Stimulated activated CD4-positive, alpha-beta T cell treated with anti-CD3 and anti-CD28 coated beads, Interleukin-2, amount 100 ng/mL, for 24 hours (primary cell): ENCODE data around the gene UBE2L3.
"Not testable (repeated sequence)": the region's sequence is repeated elsewhere in the genome, so short reads cannot be mapped to it uniquely, and the experiment has no call there.

Experiments
- DNase-seq, 2 donors: peaks; one replicate each; pipeline ENCODE4 v3.0.0-alpha.2; 2020

Gene UBE2L3

DNA sequence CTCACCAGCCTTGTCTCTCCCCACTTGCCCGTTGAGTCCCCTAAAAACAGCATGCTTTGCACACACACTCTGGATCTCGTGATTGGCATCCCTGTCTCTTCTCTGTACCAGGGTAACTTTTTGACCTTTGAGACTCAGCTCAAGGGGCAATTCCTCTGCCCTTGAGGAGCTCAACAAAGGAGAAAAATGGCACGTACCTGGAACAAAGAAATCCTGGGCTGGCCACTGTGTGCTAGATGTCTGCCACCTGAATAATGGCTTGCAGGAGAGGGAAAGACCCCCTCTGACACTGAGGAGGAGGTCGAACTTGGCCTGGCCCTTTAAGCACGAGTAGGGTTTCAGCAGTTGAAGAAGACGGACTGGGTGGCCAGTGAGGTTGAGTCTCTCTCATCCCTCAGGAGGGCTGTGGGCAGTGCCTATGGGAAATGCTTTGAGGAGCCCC, 5.8 kb downstream of the UBE2L3 start:
- DNase-seq, result no peak

DNA sequence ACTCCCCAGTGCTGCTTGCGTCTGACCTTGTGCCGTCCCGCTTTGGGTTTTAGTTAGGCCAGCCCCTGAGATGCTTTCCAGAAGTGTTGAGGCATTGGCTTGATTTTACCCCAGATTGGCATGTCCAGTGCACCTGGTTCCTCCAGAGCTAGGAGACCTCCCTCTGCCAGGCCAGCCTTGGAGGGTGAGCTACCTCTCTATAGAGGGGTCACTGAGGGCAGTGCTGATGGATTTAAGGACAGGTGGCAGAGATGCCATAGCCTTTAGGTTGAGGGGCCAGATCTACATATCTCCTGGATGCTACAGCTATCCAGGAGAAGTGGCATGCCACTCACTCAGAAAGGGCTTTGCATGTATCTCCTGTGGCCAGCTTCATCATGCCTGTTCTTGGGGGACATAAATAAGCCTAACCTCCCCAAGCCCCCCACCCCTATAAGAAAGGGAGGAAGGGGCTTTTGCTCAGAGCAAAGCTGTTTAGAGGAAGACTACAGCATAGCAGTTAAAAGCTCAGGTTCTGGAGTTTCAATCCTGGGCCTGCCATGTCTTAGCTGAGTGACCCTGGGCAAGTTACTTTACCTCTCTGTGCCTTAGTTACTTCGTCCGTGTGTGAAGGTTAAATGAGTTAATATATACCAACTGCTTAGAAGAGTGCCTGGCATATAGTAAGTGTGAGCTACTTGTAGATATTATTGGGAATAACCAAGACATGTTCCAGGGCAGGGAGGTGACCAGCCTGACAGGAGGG, 6.4 kb downstream of the UBE2L3 start:
- no peak for DNase-seq

DNA sequence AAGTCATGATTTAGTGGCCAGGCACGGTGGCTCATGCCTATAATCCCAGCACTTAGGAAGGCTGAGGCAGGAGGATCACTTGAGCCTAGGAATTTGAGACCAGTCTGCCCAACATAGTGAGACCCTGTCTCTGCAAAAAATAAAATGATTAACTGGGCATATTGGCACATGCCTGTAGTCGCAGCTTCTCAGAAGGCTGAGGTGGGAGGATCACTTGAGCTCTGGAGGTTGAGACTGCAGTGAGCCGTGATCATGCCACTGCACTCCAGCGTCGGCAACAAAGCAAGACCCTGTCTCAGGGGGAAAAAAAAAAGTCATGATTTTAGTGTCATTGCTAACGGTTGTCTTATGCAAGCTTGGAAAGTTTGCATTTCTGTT, 11.9 kb downstream of the UBE2L3 start:
- DNase-seq, result no peak

DNA sequence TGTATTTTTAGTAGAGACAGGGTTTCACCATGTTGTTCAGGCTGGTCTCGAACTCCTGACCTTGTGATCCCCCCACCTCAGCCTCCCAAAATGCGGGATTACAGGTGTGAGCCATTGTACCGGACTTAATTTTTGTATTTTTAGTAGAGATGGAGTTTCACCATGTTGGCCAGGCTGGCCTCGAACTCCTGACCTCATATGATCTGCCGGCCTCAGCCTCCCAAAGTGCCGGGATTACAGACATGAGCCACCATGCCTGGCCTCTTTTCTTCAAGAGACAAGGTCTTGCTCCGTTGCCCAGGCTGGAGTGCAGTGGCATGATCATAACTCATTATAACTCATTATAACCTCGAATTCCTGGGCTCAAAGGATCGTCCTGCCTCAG, 13.1 kb downstream of the UBE2L3 start:
- not testable (repeated sequence) for DNase-seq

DNA sequence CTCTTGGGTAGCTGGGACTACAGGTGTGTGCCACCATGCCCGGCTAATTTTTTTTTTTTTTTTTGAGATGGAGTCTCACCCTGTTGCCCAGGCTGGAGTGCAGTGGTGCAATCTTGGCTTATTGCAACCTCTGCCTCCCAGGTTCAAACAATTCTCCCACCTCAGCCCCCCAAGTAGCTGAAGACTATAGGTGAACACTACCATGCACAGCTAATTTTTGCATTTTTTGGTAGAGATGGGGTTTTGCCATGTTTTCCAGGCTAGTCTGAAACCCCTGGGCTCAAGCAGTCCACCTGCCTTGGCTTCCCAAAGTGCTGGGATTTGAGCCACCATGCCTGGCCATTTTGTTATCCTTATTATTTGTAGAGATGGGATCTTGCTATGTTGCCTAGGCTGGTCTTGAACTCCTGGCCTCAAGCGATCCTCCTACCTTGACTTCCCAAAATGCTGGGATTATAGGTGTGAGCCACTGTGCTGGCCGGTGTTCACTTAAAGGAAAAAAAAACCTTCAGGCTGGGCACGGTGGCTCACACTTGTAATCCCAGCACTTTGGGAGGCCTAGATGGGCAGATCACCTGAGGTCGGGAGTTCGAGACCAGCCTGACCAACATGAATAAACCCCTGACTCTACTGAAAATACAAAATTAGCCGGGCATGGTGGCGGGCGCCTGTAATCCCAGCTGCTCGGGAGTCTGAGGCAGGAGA, 13.6 kb downstream of the UBE2L3 start:
- DNase-seq, result not testable (repeated sequence)

DNA sequence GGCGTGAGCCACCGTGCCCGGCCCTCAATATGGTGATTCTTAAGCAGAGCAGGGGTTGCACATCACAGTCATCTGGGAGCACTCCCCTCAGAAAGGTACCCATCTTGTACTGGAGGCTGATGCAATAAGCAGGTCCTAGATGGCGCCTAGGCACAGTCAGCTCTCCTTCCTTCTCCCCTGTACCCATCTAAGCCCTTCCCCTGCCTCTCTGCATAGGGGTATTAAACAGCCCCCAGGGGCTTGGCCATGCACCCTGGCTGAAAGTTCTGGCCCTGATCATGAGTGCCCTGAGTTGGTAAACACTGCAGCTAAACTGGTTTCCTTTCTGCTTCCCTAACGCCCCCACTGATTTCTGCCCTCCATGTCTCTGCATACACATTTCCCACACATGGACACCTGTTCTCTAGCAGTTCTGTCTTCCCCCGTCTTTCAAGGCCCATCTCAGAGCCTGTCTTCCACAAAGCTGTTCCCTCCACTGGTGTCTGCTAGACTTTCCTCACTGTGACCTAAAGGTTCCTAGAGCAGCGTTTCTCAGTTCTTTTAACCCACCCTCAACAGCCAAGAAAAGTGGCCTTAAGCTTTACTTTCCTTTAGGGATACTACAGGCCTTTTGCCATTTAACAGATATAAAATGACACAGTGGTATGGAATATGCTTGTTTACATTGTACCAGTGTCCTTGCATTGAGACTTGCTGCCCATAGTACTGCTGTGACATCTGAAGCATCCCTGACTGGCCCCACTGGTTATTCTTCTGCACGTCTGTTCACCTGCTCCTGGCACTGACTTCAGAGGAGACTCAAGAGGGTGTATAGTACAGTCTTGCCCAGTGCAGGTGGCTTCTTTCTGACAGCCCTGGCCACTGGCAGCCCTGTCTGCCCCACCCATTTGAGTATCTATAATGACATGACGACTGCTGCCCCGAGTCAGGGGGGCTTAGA, 15.6 kb downstream of the UBE2L3 start:
- DNase-seq, result no peak

DNA sequence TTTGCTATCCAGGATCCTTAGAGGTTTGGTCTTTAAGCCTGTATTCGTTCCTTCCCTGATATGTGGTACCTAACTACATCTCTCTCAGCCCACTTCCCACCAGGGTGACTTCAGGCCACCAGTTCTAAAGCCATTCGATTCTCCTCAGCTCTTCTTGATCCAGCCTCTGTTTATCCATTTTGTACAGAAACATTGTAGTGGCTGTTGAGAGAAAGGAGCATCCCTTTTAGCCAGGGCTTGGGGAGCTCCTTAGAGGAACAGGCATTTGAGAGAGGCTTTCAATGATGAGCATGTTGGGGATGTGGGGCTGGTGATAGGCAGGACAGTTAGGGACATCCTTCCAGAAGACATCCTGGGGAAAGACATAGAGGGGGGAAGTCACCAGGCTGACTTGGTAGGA, 17.9 kb downstream of the UBE2L3 start:
- no peak for DNase-seq

DNA sequence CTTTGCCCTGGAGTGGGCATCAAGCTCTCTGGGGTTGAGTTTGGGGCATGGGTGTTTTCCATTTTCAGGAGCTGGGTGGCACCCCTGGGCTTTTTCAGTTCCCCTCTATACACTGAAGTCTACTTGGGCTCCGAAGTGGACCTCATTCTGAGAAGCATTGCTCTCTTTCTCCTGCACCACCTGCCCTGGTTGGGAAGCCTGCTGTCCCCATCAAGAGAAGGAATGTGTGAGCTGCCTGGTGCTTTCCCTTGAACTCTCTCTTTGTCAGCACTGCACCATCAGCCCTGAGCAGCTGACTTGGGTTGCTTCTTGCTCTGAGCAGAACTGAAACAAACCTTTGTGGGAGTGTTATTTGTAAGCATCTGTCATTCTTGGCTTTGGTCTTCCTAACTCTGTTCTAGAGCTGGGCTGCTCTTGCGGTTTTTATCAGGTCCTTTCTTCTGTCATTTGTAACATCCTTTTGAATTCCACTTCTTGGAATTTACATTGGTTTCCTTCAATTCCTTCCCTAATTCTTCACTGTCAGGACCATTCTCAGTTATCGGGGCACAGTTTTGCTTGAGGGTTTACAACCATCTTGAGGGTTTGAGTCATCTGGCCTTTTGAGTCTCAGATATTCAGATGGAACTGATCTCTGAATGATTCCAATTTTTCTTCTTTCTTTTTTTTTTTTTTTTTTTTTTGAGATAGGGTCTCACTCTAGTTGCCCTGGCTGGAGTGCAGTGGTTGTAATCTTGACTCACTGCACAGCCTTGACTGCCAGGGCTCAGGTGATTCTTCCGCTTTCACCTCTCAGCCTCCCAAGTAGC, 20.5 kb downstream of the UBE2L3 start:
- peak; percentile 56 to 58 for DNase-seq

DNA sequence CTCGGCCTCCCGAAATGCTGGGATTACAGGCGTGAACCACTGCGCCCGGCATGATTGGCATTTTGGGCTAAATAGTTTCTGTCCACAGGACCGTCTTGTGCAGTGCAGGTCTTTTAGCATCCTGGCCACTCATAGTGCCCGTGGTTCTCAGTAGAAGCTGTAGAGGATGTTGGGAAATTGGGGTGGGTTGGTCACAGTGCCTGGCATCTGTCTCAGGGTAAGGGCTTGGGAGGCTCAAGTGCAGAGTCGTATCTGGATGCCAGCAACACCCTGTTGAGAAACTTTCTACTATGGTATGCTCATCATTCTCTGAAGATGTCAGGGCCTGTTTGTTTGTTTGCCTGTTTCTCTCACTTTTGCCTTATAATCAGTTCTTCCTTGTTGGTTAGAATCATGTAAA, 21.9 kb downstream of the UBE2L3 start:
- DNase-seq, result no peak

DNA sequence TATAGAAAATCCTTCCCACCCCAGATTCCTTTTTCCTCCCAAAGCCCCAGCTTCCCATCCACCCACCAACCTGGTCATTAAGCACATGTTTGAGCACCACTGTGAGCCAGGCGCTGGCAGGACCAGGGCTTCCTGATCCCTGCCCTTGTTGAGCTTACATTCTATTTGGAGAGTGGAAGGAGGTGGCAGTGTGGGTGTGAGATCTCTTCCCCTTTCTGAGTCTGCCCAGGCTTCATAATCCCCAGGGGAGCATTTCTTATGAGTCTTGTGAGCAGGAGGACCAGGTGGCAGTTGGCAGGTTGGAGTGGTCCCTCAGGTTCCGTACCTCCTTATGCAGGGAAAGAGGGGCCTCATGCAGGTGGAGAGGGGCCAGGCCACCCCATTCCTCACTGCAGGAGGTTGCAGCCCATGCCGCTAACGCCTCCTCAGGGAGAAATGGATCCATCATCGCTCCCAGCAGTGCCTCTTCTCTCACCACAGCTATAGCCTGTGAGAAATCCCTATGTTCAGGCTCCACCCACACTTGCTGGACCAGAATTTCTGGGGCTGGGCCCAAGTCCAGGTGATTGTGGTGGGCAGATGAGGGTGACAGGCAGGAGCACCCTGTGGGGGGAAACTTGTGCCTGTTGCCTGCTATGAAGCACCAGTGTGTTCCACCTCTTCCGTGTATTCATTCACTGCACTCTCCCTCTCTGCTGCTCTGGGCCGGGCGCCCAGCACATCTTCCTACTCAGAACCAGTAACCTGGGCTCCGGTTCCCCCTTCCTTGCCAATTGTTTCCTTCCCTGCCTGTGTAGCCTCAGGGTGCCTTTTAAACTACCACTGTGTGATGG, 23.5 kb downstream of the UBE2L3 start:
- no peak for DNase-seq

DNA sequence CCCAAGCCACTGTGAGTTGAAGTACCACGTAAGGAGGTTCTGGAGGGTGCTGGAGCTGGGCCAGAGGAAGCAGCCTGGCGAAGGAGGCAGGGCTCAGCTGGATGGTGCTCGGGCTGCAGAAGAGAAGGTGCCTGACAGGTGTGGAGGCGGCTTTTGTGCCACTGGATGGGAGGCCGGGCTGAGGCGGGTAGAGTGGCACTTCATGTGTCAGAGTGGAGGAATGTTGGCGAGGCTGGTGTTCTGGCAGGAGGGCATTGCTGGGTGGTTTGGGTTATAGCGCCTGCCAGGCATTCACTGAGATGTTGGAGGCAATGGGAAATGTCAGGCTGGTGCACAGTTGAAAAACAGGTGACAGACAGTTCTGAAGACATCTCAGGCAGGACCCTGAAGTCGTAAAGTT, 24.2 kb downstream of the UBE2L3 start:
- no peak for DNase-seq

DNA sequence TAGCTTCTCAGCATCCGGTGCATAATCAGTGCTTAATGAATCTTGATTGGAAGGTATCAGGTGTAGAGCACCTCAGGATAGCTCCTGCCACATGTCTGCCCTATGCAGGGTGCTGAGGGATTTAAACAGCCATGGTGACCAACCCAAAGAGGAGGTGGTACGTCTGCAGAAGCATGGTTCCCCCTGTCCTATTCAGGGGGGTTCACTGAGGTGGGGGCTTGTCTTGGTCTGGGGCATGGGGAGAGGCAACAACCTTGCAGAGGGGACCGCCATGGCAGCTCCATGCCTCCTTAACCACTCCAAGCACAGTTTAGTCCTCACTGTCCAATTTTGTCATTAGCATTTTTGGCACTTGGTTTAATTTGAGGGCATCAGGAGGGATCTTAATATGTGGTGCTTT, 24.9 kb downstream of the UBE2L3 start:
- no peak for DNase-seq

DNA sequence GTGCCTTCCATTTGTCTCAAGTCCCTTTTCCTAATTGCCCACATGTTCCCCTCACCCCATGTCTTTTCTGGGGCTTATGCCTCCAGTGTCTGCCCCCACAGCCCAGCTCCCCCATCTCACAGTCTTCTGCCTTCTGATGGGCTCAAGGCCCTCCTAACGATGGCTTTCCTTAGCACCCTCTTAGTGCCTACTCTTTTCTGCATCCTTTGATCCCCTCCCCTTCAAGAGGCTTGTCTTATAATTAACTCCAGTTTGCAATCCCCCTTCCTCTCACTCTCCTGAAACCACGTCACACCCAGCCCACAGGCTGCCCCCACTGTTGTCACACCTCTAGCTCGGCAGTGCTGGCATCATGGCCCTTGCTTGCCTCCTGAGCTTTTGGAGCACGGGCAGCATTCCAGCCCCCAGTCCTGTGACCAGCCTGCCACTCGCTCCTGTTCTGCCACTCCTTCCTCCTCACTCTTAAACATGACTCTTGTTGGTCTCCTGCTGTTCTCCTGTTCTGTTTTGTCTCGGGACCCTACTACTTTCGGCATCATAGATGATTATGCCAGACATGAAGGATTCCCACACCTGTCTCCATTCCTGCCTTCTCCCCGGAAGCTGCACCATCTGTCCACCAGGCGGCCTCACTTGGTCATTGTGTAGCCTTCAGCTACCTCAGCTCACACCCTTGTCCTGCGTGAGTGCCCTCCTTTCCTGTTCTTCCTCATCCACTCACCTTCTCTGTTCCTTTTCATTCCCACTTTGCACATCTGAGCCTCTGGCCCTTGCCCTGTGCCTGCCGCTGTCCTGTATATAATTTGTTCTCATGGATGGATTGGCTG, 26.1 kb downstream of the UBE2L3 start:
- no peak for DNase-seq

DNA sequence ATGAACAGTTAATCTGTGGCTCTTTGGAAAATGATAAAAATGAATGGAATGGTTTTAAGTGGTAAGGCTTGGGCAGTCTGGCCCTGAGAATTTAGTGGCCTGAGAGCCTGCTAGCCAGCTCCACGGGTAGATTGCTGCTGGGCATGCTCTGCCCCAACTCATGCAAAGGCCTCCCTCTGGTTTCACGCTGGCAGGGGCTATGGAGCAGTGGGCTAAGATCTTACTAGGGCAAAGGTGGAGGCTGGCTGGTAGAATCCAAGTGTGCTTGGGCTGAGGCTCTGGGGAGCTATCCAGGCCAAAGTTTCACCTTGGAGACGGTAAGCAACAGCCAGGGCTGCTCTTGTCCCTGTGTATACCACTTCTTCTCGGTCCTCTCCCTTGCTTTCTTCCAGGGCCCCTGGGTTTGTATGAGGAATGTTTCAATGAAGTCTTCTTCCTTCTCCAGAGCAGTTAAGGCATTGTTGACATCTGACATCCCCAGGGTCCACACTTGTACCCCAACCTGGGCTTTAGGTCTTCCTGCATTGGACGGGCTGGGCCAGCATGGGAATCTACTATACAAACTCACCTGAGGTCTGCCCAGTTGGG, 27.4 kb downstream of the UBE2L3 start:
- DNase-seq, result no peak

DNA sequence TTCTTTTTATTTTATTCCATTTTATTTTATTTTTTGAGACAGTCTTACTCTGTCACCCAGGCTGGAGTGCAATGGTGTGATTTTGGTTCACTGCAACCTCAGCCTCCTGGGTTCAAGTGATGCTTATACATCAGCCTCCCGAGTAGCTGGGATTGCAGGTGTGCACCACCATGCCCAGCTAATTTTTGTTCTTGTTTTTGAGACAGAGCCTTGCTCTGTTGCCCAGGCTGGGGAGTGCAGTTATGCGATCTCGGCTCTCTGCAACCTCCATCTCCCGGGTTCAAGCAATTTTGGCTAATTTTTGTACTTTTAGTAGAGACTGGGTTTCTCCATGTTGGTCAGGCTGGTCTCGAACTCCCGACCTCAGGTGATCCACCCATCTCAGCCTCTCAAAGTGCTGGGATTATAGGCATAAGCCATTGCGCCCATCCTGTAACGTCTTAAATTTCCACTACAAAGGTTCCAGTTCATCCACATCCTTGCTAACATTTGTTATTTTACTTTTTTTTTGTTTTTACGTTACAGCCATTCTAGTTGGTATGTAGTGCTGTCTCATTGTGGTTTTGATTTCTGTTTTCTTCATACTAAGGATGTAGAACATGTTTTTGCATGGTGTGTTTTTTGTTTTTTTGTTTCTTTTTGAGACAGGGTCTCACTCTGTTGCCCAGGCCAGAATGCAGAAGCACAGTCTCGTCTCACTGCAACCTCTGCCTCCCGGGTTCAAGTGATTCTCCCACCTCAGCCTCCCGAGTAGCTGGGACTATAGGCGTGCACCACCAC, 29.0 kb downstream of the UBE2L3 start:
- DNase-seq, result not testable (repeated sequence)

DNA sequence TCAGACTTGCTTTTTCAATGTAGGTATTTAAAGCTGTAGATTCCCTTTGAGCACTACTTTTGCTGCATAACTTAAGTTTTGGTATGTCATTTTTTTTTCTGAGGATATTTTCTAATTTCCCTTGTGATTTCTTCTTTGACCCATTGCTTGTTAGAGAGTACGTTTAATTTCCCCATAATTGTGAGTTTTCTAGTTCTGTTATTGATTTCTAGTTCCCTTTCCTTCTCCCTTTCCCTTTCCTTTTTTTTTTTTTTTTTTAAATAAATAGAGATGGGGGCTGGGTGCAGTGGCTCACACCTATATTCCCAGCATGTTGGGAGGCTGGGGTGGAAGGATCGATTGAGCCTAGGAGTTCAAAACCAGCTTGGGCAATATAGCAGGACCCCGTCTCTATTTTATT, 30.8 kb downstream of the UBE2L3 start:
- DNase-seq, result no peak

DNA sequence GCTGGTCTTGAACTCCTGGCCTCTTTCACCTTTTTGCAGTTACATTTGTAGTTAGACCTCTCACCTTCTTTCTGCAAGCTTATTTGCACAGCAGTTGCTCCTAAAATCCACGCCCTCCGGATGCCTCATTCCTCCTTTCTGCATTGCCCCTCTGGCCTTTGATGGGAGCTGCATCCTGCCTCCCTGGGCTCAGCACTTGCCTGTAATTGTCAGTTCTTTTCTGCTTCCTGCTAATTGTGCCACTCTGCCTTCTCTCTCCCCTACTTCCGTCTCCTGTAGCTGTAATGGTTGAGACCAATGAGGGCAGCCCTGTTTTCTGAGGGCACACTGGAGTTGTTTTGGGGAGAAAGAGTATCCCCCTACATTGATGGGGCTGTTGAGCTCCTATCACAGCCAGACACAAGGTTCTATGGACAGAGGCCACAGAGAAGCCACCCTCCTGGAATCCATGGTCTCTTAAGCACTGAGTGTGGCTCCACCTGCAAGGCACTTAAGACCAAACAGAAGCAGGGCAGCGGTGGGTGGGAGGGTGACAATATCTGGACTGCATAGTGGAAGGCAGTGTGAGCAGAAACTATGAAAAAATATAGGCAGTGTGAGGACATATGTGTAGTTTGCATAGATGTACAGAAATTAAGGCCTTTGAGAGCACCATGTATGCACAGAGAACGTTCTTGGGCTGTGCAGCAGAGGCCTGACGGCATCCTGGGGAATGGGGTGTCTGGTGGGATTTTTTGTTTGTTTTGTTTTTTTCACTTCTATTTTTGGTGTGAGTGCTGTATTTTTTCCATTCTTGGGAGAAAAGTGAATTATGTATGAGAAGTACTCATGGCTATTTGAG, 31.8 kb downstream of the UBE2L3 start:
- DNase-seq, result no peak

DNA sequence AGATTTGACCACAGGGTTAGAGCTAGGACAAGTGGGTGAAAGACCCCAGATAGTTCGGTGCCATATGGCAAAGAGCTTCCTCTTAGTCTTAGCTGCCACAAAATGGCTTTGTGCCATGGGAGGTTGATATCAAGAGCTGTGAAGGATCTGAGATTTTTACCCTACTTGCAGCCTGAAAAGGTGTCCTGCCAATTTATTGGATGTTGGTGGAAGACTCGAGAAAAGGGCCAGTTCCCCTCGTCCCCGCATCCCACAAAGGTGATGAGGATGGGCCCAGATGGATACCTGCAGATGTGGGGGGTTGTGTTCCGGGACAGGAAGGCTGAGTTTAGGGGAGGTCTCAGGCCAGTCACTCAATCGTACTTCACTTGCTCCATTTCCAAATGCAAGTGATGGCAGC, 35.1 kb downstream of the UBE2L3 start:
- no peak for DNase-seq

DNA sequence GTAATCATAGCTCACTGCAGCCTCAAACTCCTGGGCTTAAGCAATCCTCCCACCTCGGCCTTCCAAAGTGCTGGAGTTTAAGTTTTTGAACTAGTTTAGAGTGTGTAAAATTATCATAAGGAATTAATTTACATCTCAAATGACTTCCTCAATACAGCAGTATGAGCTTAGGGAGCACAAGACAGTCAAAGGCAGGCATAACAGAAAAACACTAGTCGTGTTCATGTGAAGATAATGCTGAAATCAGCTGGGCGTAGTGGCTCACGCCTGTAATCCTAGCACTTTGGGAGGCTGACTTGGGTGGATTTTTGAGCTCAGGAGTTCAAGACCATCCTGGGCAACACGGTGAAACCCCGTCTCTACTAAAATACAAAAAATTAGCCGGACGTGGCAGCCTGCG, 36.5 kb downstream of the UBE2L3 start:
- DNase-seq, result no peak
